ENCODE measurements around the gene ARAP1.

Gene ARAP1

GRCh38 chr11:72735495-72736027 is 16.6 kb downstream of the ARAP1 start:
- H3K4me3 ChIP-seq (ENCODE audit: insufficient read depth in 1 of 2, low read depth in 1 of 2, low read length in 2 of 2) = no peak overlapping the region
- H2BK12ac ChIP-seq (ENCODE audit: low read length in 2 of 2) = peak overlapping the region in 1 of 2 experiments; percentile 6
- no peak overlapping the region for H3K27ac ChIP-seq (ENCODE audit: low read length, poor library complexity, severe bottlenecking)
- DNase-seq = peak; percentile 97
- H2BK15ac ChIP-seq (ENCODE audit: low read depth, poor library complexity, severe bottlenecking) = no peak overlapping the region
- H3K4me2 ChIP-seq (ENCODE audit: low read length, poor library complexity, severe bottlenecking) = no peak overlapping the region
- H3K18ac ChIP-seq (ENCODE audit: low read depth in 1 of 2, low read length in 2 of 2) = no peak overlapping the region
- peak overlapping the region; percentile 59 for H3K9ac ChIP-seq (ENCODE audit: low read length)
- no peak overlapping the region for H3K14ac ChIP-seq (ENCODE audit: low read length in 2 of 2)
- H2BK5ac ChIP-seq (ENCODE audit: low read depth, low read length, poor library complexity, severe bottlenecking) = no peak overlapping the region
- no peak overlapping the region for H4K8ac ChIP-seq (ENCODE audit: low read length)
- no peak overlapping the region for H4K91ac ChIP-seq (ENCODE audit: low read length)
- WGBS = 21% methylated on average over 8 of the region's 8 CpGs
- H3K4me1 ChIP-seq (ENCODE audit: control insufficient read depth, insufficient read depth, low read depth, low read length) = peaks cover 28% of the 10 kb centered on the region
- no peak overlapping the region for H2AFZ ChIP-seq (ENCODE audit: low read depth, low read length)
- H2AK5ac ChIP-seq (ENCODE audit: low read length, severe bottlenecking) = no peak overlapping the region
- no peak overlapping the region for H3K23ac ChIP-seq (ENCODE audit: low read length in 2 of 2)
- H3K79me1 ChIP-seq (replicated peaks; ENCODE audit: low read length, poor library complexity, severe bottlenecking) = peaks cover 45% of the 10 kb centered on the region
- H2BK120ac ChIP-seq (ENCODE audit: low read depth, low read length) = no peak overlapping the region
- peaks cover 3% of the 10 kb centered on the region for H3K9me3 ChIP-seq (ENCODE audit: control insufficient read depth, low read length)
- H3K36me3 ChIP-seq (ENCODE audit: control insufficient read depth in 1 of 2, insufficient read depth in 2 of 2, low read depth in 1 of 2, low read length in 2 of 2) = peaks cover 17 to 22% of the 10 kb centered on the region in 2 experiments
- H3K4ac ChIP-seq (ENCODE audit: low read depth in 1 of 2, low read length in 2 of 2) = no peak overlapping the region
- no peaks in the 10 kb centered on the region for H3K27me3 ChIP-seq (ENCODE audit: control insufficient read depth in 1 of 2, insufficient read depth in 1 of 2, low read length in 2 of 2)

GRCh38 chr11:72732329-72732728 is 19.9 kb downstream of the ARAP1 start:
- Histone ChIP-seq H3K4me1 (ENCODE audit: control insufficient read depth, insufficient read depth, low read depth, low read length) (peaks cover 14% of the 10 kb centered on the region), H3K23ac (ENCODE audit: low read length in 2 of 2) (peak overlapping the region in 1 of 2 experiments; percentile 57), H2BK5ac (ENCODE audit: low read depth, low read length, poor library complexity, severe bottlenecking) (no peak overlapping the region), H3K27me3 (ENCODE audit: control insufficient read depth in 1 of 2, insufficient read depth in 1 of 2, low read length in 2 of 2) (no peaks in the 10 kb centered on the region), H3K9ac (ENCODE audit: low read length) (peak overlapping the region; percentile 58), H3K4me2 (ENCODE audit: low read length, poor library complexity, severe bottlenecking) (no peak overlapping the region), H3K79me1 (replicated peaks; ENCODE audit: low read length, poor library complexity, severe bottlenecking) (peaks cover 20% of the 10 kb centered on the region), H3K36me3 (ENCODE audit: control insufficient read depth in 1 of 2, insufficient read depth in 2 of 2, low read depth in 1 of 2, low read length in 2 of 2) (peaks cover 7 to 19% of the 10 kb centered on the region in 2 experiments), H2AK5ac (ENCODE audit: low read length, severe bottlenecking) (no peak overlapping the region), H2BK120ac (ENCODE audit: low read depth, low read length) (no peak overlapping the region), H4K8ac (ENCODE audit: low read length) (no peak overlapping the region), H3K14ac (ENCODE audit: low read length in 2 of 2) (no peak overlapping the region), H3K18ac (ENCODE audit: low read depth in 1 of 2, low read length in 2 of 2) (no peak overlapping the region), H3K9me3 (ENCODE audit: control insufficient read depth, low read length) (peaks cover 3% of the 10 kb centered on the region), H2BK12ac (ENCODE audit: low read length in 2 of 2) (no peak overlapping the region), H3K4me3 (ENCODE audit: insufficient read depth in 1 of 2, low read depth in 1 of 2, low read length in 2 of 2) (no peak overlapping the region), H2AFZ (ENCODE audit: low read depth, low read length) (no peak overlapping the region), H2BK15ac (ENCODE audit: low read depth, poor library complexity, severe bottlenecking) (no peak overlapping the region), H3K4ac (ENCODE audit: low read depth in 1 of 2, low read length in 2 of 2) (no peak overlapping the region), H4K91ac (ENCODE audit: low read length) (no peak overlapping the region), H3K27ac (ENCODE audit: low read length, poor library complexity, severe bottlenecking) (no peak overlapping the region)
- WGBS = 95% methylated on average over 9 of the region's 10 CpGs
- DNase-seq = no peak

GRCh38 chr11:72730737-72731136 is 21.5 kb downstream of the ARAP1 start:
- Histone ChIP-seq H2BK5ac (ENCODE audit: low read depth, low read length, poor library complexity, severe bottlenecking) (no peak overlapping the region), H3K4me1 (ENCODE audit: control insufficient read depth, insufficient read depth, low read depth, low read length) (peaks cover 3% of the 10 kb centered on the region), H3K9ac (ENCODE audit: low read length) (no peak overlapping the region), H3K4me2 (ENCODE audit: low read length, poor library complexity, severe bottlenecking) (no peak overlapping the region), H2AFZ (ENCODE audit: low read depth, low read length) (no peak overlapping the region), H3K4ac (ENCODE audit: low read depth in 1 of 2, low read length in 2 of 2) (no peak overlapping the region), H2AK5ac (ENCODE audit: low read length, severe bottlenecking) (no peak overlapping the region), H3K36me3 (ENCODE audit: control insufficient read depth in 1 of 2, insufficient read depth in 2 of 2, low read depth in 1 of 2, low read length in 2 of 2) (peaks cover 20 to 21% of the 10 kb centered on the region in 2 experiments), H3K23ac (ENCODE audit: low read length in 2 of 2) (no peak overlapping the region), H2BK12ac (ENCODE audit: low read length in 2 of 2) (no peak overlapping the region), H2BK15ac (ENCODE audit: low read depth, poor library complexity, severe bottlenecking) (no peak overlapping the region), H3K18ac (ENCODE audit: low read depth in 1 of 2, low read length in 2 of 2) (no peak overlapping the region), H4K91ac (ENCODE audit: low read length) (no peak overlapping the region), H3K14ac (ENCODE audit: low read length in 2 of 2) (no peak overlapping the region), H3K27me3 (ENCODE audit: control insufficient read depth in 1 of 2, insufficient read depth in 1 of 2, low read length in 2 of 2) (no peaks in the 10 kb centered on the region), H4K8ac (ENCODE audit: low read length) (no peak overlapping the region), H3K79me1 (replicated peaks; ENCODE audit: low read length, poor library complexity, severe bottlenecking) (peaks cover 14% of the 10 kb centered on the region), H3K4me3 (ENCODE audit: insufficient read depth in 1 of 2, low read depth in 1 of 2, low read length in 2 of 2) (no peak overlapping the region), H2BK120ac (ENCODE audit: low read depth, low read length) (no peak overlapping the region), H3K27ac (ENCODE audit: low read length, poor library complexity, severe bottlenecking) (no peak overlapping the region), H3K9me3 (ENCODE audit: control insufficient read depth, low read length) (peaks cover 3% of the 10 kb centered on the region)
- DNase-seq = no peak
- WGBS = 96% methylated on average over 1 of the region's 2 CpGs

- no peak for DNase-seq
- Histone ChIP-seq H2BK120ac (ENCODE audit: low read depth, low read length) (no peak overlapping the region), H3K36me3 (ENCODE audit: control insufficient read depth in 1 of 2, insufficient read depth in 2 of 2, low read depth in 1 of 2, low read length in 2 of 2) (peaks cover 20 to 25% of the 10 kb centered on the region in 2 experiments), H3K79me1 (replicated peaks; ENCODE audit: low read length, poor library complexity, severe bottlenecking) (peaks cover 18% of the 10 kb centered on the region), H3K27ac (ENCODE audit: low read length, poor library complexity, severe bottlenecking) (no peak overlapping the region), H4K91ac (ENCODE audit: low read length) (no peak overlapping the region), H3K4ac (ENCODE audit: low read depth in 1 of 2, low read length in 2 of 2) (no peak overlapping the region), H3K23ac (ENCODE audit: low read length in 2 of 2) (no peak overlapping the region), H2AK5ac (ENCODE audit: low read length, severe bottlenecking) (no peak overlapping the region), H3K9ac (ENCODE audit: low read length) (no peak overlapping the region), H3K18ac (ENCODE audit: low read depth in 1 of 2, low read length in 2 of 2) (no peak overlapping the region), H2AFZ (ENCODE audit: low read depth, low read length) (no peak overlapping the region), H3K9me3 (ENCODE audit: control insufficient read depth, low read length) (peaks cover 3% of the 10 kb centered on the region), H3K4me1 (ENCODE audit: control insufficient read depth, insufficient read depth, low read depth, low read length) (peaks cover 2% of the 10 kb centered on the region), H2BK12ac (ENCODE audit: low read length in 2 of 2) (no peak overlapping the region), H3K27me3 (ENCODE audit: control insufficient read depth in 1 of 2, insufficient read depth in 1 of 2, low read length in 2 of 2) (no peaks in the 10 kb centered on the region), H3K4me3 (ENCODE audit: insufficient read depth in 1 of 2, low read depth in 1 of 2, low read length in 2 of 2) (no peak overlapping the region), H3K4me2 (ENCODE audit: low read length, poor library complexity, severe bottlenecking) (no peak overlapping the region), H2BK15ac (ENCODE audit: low read depth, poor library complexity, severe bottlenecking) (no peak overlapping the region), H2BK5ac (ENCODE audit: low read depth, low read length, poor library complexity, severe bottlenecking) (no peak overlapping the region), H3K14ac (ENCODE audit: low read length in 2 of 2) (no peak overlapping the region), H4K8ac (ENCODE audit: low read length) (no peak overlapping the region)
- WGBS = 94% methylated on average over 5 of the region's 5 CpGs
Measured at GRCh38 chr11:72730243-72730642, 22.0 kb downstream of the ARAP1 start.

Data from mesenchymal stem cell (in vitro differentiated cells and primary cell).